ENCODE data around the gene GRWD1.
A peak's percentile ranks its signal among the peaks of the same experiment; 100 is the strongest.

GRWD1 gene

DNA sequence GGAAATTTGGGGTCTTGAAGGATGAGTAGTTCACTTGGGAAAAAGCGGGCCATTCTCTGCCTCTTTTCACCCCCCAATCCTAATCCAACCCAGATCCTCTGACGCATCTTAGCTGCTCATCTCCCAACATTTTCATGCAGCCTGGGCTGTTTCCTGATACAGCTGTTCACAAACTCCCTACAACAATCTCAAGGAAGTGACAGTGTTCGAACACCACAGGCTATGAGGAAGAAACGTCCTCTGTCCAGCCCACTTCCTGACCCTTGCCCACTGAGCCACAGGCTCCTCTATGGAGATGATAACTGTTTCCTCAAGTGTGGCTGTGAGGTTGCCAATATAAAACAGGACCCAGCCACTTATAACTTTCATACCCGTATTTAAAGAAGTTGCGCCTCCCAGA is 49.6 kb downstream of the GRWD1 start:
- no peak overlapping the region for H3K4ac ChIP-seq (ENCODE audit: low read depth, low read length)
- no peak overlapping the region for H4K5ac ChIP-seq (ENCODE audit: low read length)
- no peak for DNase-seq
- WGBS (ENCODE audit: extremely low coverage, insufficient coverage, low lambda C conversion rate) = no CpG with 5 or more reads among the region's 6 CpGs
- no peak overlapping the region for H2AK5ac ChIP-seq (ENCODE audit: low read length)
- H3K56ac ChIP-seq (ENCODE audit: low read length) = peak overlapping the region; percentile 34
- H3K79me2 ChIP-seq (ENCODE audit: control insufficient read depth, insufficient read depth, low read length) = no peaks in the 10 kb centered on the region
- no peaks in the 10 kb centered on the region for H3K4me1 ChIP-seq (ENCODE audit: control insufficient read depth, low read depth, low read length)
- no peak overlapping the region for H2BK15ac ChIP-seq (replicated peaks; ENCODE audit: low read depth)
- H3K27me3 ChIP-seq (ENCODE audit: insufficient read depth, low read length, poor library complexity) = no peaks in the 10 kb centered on the region
- H3K23ac ChIP-seq (ENCODE audit: low read length) = no peak overlapping the region
- no peak overlapping the region for H3K27ac ChIP-seq (ENCODE audit: low read depth, low read length)
- no peak overlapping the region for H3K9ac ChIP-seq (ENCODE audit: low read length)
- H3K79me1 ChIP-seq (ENCODE audit: low read length) = no peaks in the 10 kb centered on the region
- H3K4me3 ChIP-seq (ENCODE audit: low read length) = no peak overlapping the region
- no peak overlapping the region for H3K4me2 ChIP-seq (ENCODE audit: low read length)
- H2BK120ac ChIP-seq (ENCODE audit: low read depth, low read length) = no peak overlapping the region
- H3K36me3 ChIP-seq (ENCODE audit: control insufficient read depth, insufficient read depth, low read length) = no peaks in the 10 kb centered on the region
- no peak overlapping the region for H3K18ac ChIP-seq (ENCODE audit: low read length)
- no peak overlapping the region for H4K8ac ChIP-seq (ENCODE audit: low read depth, low read length)
- H2BK5ac ChIP-seq (ENCODE audit: low read length) = no peak overlapping the region

DNA sequence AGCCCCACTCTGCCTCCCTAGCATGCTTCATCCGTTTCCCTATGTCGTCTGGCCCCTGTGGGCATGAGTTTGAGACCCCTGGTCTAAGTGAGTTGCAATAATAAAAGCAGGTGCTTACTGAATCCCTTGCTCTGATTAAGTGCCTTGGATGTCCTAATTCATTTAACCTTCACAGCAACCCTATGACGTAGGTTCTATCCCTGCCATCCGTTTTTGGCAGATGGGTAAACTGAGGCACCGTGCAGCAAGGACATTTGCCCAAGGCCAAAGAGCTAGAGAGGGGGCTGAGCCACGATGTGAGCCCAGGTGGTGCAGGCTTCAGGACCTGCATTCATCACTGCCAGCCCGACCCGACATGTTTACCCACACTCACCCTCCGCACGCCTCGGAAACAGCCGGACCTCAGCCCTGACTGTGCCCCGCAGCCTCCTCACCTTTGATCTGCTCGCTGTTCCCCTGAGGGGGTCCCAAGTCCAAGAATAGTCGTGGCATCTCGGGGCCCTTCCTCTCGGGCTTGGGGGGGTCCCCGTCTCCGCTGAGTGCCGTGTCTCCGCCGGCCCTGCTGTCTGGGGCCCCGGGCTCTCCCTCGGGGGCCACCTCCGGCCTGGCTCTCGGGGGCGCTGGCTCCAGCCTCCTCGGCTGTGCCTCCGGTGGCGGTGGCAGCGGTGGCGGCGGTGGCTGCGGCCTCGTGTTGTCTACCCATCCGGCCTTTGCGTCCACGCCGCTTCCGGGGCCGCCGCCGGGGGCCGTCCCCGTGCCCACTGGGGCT is 51.4 kb downstream of the GRWD1 start:
- Histone ChIP-seq H3K4me2 (ENCODE audit: low read length) (no peak overlapping the region), H3K36me3 (ENCODE audit: control insufficient read depth, insufficient read depth, low read length) (no peaks in the 10 kb centered on the region), H3K4me1 (ENCODE audit: control insufficient read depth, low read depth, low read length) (peaks cover 3% of the 10 kb centered on the region), H2BK5ac (ENCODE audit: low read length) (no peak overlapping the region), H2AK5ac (ENCODE audit: low read length) (no peak overlapping the region), H3K79me2 (ENCODE audit: control insufficient read depth, insufficient read depth, low read length) (no peaks in the 10 kb centered on the region), H3K9ac (ENCODE audit: low read length) (no peak overlapping the region), H4K8ac (ENCODE audit: low read depth, low read length) (no peak overlapping the region), H3K4ac (ENCODE audit: low read depth, low read length) (no peak overlapping the region), H3K27ac (ENCODE audit: low read depth, low read length) (no peak overlapping the region), H4K5ac (ENCODE audit: low read length) (no peak overlapping the region), H3K18ac (ENCODE audit: low read length) (no peak overlapping the region), H3K56ac (ENCODE audit: low read length) (no peak overlapping the region), H2BK15ac (replicated peaks; ENCODE audit: low read depth) (no peak overlapping the region), H3K4me3 (ENCODE audit: low read length) (no peak overlapping the region), H3K79me1 (ENCODE audit: low read length) (no peaks in the 10 kb centered on the region), H3K27me3 (ENCODE audit: insufficient read depth, low read length, poor library complexity) (no peaks in the 10 kb centered on the region), H2BK120ac (ENCODE audit: low read depth, low read length) (no peak overlapping the region), H3K23ac (ENCODE audit: low read length) (no peak overlapping the region)
- DNase-seq = no peak
- WGBS (ENCODE audit: extremely low coverage, insufficient coverage, low lambda C conversion rate) = no CpG with 5 or more reads among the region's 45 CpGs

DNA sequence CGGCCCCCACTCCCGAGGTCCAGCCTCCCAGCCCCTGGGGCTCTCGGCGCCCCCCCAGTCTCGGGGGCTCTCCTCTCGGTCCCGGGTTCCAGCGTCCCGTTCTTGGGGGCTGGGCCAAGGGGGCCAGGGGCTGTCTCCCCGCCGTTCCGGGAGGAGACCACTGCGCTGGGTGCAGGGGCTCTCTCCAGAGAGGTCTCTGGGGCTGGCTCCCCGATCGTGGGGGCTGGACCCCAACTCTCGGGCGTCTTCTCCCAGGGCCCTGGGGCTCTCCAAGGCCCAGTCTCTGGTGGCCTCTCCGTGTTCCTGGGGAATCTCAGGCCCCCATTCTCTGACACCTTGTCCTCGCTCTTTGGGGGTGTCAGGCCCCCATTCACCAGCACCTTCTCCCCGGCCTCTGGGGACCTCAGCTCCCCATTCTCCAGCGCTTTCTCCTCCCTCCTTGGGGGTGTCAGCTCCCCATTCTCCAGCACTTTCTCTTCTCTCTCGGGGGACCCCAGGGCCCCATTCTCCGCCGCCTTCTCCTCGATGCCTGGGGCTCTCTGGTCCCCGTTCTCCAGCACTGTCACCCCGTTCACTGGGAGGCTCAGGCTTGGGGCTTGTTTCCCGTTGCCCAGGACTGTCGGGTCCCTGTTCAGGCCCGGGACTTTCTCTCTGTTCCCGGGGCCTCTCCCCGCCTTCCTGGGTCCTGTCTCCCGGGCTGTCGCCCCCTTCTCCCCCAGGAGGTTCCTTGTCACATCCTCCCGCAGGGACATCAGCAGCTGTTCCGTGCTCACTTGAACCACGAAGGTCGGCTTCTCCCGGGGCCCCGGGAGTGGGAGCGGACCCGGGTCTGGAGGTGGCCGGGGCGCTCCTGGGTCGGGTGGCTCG is 52.2 kb downstream of the GRWD1 start:
- H2BK120ac ChIP-seq (ENCODE audit: low read depth, low read length) = no peak overlapping the region
- DNase-seq = no peak

DNA sequence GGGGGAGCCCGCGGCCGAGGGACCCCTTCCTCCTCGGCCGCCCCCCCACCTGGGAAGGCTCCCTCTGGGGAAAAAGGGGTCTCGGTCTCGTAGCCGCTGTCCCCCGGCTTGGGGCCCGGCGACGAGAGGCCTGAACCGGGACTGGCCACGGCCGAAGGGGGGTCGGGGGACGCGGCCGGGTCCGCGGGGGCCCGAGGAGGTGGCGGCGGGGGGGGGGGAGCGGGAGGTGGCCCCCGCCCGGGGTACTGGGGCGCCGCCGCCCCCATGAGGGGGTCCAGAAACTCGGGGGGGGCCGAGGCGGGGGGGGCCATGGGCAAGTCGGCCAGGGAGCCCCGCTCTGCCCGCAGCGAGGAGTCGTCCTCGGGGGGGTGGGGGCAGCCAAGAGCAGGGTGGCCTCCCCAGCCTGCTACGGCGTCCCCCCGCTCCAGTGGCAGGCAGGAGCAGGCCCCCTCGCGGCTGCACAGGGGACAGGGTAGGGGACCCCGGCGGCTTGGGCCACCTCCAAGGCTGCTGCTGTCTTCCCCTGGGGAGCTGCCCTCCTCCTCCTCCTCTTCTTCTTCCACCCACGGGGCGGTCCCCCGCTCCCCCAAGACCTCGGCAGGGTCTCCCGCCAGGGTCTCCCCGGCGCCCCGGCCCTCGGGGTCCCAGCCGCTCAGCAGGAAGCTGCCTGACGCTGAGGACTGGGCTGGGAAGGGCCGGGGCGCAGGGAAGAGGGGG is 53.0 kb downstream of the GRWD1 start:
- Histone ChIP-seq H4K5ac (ENCODE audit: low read length) (no peak overlapping the region), H3K23ac (ENCODE audit: low read length) (no peak overlapping the region), H3K4ac (ENCODE audit: low read depth, low read length) (no peak overlapping the region), H3K9ac (ENCODE audit: low read length) (no peak overlapping the region), H3K18ac (ENCODE audit: low read length) (no peak overlapping the region), H3K27ac (ENCODE audit: low read depth, low read length) (no peak overlapping the region), H2BK120ac (ENCODE audit: low read depth, low read length) (no peak overlapping the region), H3K79me2 (ENCODE audit: control insufficient read depth, insufficient read depth, low read length) (no peaks in the 10 kb centered on the region), H3K36me3 (ENCODE audit: control insufficient read depth, insufficient read depth, low read length) (no peaks in the 10 kb centered on the region), H3K4me1 (ENCODE audit: control insufficient read depth, low read depth, low read length) (peaks cover 3% of the 10 kb centered on the region), H3K79me1 (ENCODE audit: low read length) (no peaks in the 10 kb centered on the region), H3K4me3 (ENCODE audit: low read length) (no peak overlapping the region), H4K8ac (ENCODE audit: low read depth, low read length) (no peak overlapping the region), H3K27me3 (ENCODE audit: insufficient read depth, low read length, poor library complexity) (no peaks in the 10 kb centered on the region), H3K56ac (ENCODE audit: low read length) (no peak overlapping the region), H2BK15ac (replicated peaks; ENCODE audit: low read depth) (no peak overlapping the region), H3K4me2 (ENCODE audit: low read length) (no peak overlapping the region), H2AK5ac (ENCODE audit: low read length) (no peak overlapping the region), H2BK5ac (ENCODE audit: low read length) (no peak overlapping the region)
- DNase-seq = no peak
- no CpG with 5 or more reads among the region's 59 CpGs for WGBS (ENCODE audit: extremely low coverage, insufficient coverage, low lambda C conversion rate)

More for the DNA sequence above, 52.2 kb downstream of the GRWD1 start:
- peaks cover 3% of the 10 kb centered on the region for H3K4me1 ChIP-seq (ENCODE audit: control insufficient read depth, low read depth, low read length)
- no peak overlapping the region for H2AK5ac ChIP-seq (ENCODE audit: low read length)
- H3K27me3 ChIP-seq (ENCODE audit: insufficient read depth, low read length, poor library complexity) = no peaks in the 10 kb centered on the region
- no peak overlapping the region for H3K4me2 ChIP-seq (ENCODE audit: low read length)
- H3K79me1 ChIP-seq (ENCODE audit: low read length) = no peaks in the 10 kb centered on the region
- no peak overlapping the region for H2BK5ac ChIP-seq (ENCODE audit: low read length)
- no peak overlapping the region for H3K56ac ChIP-seq (ENCODE audit: low read length)
- no peaks in the 10 kb centered on the region for H3K79me2 ChIP-seq (ENCODE audit: control insufficient read depth, insufficient read depth, low read length)
- H3K27ac ChIP-seq (ENCODE audit: low read depth, low read length) = no peak overlapping the region
- no peak overlapping the region for H3K4me3 ChIP-seq (ENCODE audit: low read length)
- H4K5ac ChIP-seq (ENCODE audit: low read length) = no peak overlapping the region
- no peak overlapping the region for H4K8ac ChIP-seq (ENCODE audit: low read depth, low read length)
- no CpG with 5 or more reads among the region's 46 CpGs for WGBS (ENCODE audit: extremely low coverage, insufficient coverage, low lambda C conversion rate)
- H3K4ac ChIP-seq (ENCODE audit: low read depth, low read length) = no peak overlapping the region
- H3K23ac ChIP-seq (ENCODE audit: low read length) = no peak overlapping the region
- no peak overlapping the region for H2BK15ac ChIP-seq (replicated peaks; ENCODE audit: low read depth)
- no peaks in the 10 kb centered on the region for H3K36me3 ChIP-seq (ENCODE audit: control insufficient read depth, insufficient read depth, low read length)
- H3K9ac ChIP-seq (ENCODE audit: low read length) = no peak overlapping the region
- no peak overlapping the region for H3K18ac ChIP-seq (ENCODE audit: low read length)

DNA sequence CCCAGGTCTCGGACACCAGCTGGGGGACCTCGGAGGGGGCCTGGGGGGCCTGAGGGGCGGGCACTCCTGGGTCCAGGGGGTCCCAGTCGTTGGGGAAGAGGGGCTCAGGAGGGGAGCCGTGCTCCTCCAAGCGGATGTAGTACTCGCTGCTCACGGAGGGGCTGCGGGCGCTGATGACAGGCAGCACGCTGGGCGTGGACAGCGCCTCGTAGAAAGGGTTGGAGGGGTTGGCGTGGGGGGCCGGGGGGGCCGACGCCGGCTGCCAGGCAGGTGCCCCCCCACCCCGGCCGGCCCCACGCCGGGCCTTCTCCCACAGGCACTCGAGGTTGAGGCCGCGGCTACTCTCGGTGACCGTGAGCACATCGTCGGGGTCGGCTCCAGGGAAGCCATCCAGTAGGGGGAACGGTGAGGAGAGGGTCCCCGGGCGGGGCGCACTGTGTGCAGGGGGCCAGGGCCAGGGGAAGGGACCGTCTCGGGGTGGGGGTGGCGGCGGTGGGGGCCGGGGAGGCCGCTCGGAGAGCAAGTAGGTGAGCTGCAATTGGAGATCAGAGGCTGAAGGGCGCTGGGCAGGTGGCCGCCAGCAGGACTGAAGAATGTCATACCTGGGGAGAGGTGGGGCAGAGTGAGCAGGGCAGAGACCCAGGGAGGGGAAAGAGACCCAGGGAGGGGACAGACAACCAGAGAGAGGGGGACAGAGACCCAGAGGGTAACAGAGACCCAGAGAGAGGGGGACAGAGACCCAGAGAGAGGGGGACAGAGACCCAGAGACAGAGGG is 53.7 kb downstream of the GRWD1 start:
- no peak overlapping the region for H4K5ac ChIP-seq (ENCODE audit: low read length)
- no peak overlapping the region for H4K8ac ChIP-seq (ENCODE audit: low read depth, low read length)
- no peaks in the 10 kb centered on the region for H3K79me1 ChIP-seq (ENCODE audit: low read length)
- no peak overlapping the region for H2BK5ac ChIP-seq (ENCODE audit: low read length)
- no peaks in the 10 kb centered on the region for H3K27me3 ChIP-seq (ENCODE audit: insufficient read depth, low read length, poor library complexity)
- H2BK120ac ChIP-seq (ENCODE audit: low read depth, low read length) = no peak overlapping the region
- no peak overlapping the region for H3K23ac ChIP-seq (ENCODE audit: low read length)
- no peak overlapping the region for H2BK15ac ChIP-seq (replicated peaks; ENCODE audit: low read depth)
- H3K18ac ChIP-seq (ENCODE audit: low read length) = no peak overlapping the region
- no peaks in the 10 kb centered on the region for H3K79me2 ChIP-seq (ENCODE audit: control insufficient read depth, insufficient read depth, low read length)
- H3K4me2 ChIP-seq (ENCODE audit: low read length) = no peak overlapping the region
- no peak overlapping the region for H3K4ac ChIP-seq (ENCODE audit: low read depth, low read length)
- no peak overlapping the region for H3K27ac ChIP-seq (ENCODE audit: low read depth, low read length)
- no peak overlapping the region for H2AK5ac ChIP-seq (ENCODE audit: low read length)
- H3K4me1 ChIP-seq (ENCODE audit: control insufficient read depth, low read depth, low read length) = peaks cover 3% of the 10 kb centered on the region
- H3K4me3 ChIP-seq (ENCODE audit: low read length) = no peak overlapping the region
- H3K36me3 ChIP-seq (ENCODE audit: control insufficient read depth, insufficient read depth, low read length) = no peaks in the 10 kb centered on the region
- H3K56ac ChIP-seq (ENCODE audit: low read length) = no peak overlapping the region
- no peak overlapping the region for H3K9ac ChIP-seq (ENCODE audit: low read length)
- no CpG with 5 or more reads among the region's 44 CpGs for WGBS (ENCODE audit: extremely low coverage, insufficient coverage, low lambda C conversion rate)
- DNase-seq = no peak

Measured in mesendoderm (in vitro differentiated cells).